GM12892 (cell line): ENCODE data around the gene PGLYRP1.

Source experiments
- POLR2AphosphoS5 ChIP-seq: IDR thresholded peaks from 2 replicates; pipeline ENCODE4 v1.6.1; 2011; ENCODE audit warnings: low read depth, low read length, control low read depth
- TAF1 ChIP-seq: IDR thresholded peaks from 2 replicates; pipeline ENCODE4 v1.6.1; 2011; ENCODE audit warnings: low read depth, mild to moderate bottlenecking, control low read depth, low read length, borderline replicate concordance

DNA sequence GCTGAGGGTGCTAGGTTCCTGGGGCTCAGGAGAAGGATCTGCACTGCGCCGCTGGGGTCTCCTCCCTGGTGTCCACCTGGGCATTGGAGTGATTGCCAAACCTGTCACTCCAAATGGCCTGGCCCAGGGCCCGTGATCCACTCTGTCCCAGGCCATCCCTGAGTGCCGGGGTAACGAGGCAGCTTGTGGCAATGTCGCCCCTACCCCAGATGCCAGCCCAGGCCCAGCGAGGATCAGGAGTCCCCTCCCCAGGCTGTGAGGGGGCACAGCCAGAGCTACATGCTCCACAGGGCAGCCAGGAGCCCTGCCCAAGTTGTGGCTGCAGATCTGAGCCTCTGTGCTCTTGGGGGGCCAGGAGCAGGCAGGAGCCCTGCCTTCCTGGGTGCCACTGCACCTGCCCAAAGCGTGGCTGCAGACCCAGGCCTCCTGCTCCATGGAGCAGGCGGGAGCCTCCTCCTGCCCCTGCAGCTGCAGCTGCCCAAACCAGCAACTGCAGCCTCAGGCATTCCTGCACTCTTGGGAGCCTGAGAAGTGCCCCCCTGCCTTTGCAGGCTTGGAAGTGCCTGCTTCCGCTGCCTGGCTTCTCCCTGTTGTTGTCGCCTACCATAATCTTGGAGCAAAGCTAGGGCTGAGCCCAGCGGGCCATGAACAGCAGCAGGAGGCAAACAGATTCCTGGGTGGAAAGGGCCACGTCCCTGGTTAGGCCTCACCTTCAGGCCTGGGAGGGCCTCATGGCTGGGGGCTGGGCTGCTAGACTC, 13.3 kb upstream of the PGLYRP1 start:
- TF ChIP-seq TAF1 (no peak), POLR2AphosphoS5 (no peak)
